Measurements from ENCODE around the gene GPR150. TPM values are rescaled to one million over a fixed set of nuclear protein-coding genes. Genes with fewer than 3 reads are reported as not detected.

The GPR150 gene
- total and polyA plus RNA-seq, 2 of the 13 experiments (the other 11 are each of a cell fraction or from before 2014, with no cell fraction given), result 0.03 TPM; not detected in 1

DNA sequence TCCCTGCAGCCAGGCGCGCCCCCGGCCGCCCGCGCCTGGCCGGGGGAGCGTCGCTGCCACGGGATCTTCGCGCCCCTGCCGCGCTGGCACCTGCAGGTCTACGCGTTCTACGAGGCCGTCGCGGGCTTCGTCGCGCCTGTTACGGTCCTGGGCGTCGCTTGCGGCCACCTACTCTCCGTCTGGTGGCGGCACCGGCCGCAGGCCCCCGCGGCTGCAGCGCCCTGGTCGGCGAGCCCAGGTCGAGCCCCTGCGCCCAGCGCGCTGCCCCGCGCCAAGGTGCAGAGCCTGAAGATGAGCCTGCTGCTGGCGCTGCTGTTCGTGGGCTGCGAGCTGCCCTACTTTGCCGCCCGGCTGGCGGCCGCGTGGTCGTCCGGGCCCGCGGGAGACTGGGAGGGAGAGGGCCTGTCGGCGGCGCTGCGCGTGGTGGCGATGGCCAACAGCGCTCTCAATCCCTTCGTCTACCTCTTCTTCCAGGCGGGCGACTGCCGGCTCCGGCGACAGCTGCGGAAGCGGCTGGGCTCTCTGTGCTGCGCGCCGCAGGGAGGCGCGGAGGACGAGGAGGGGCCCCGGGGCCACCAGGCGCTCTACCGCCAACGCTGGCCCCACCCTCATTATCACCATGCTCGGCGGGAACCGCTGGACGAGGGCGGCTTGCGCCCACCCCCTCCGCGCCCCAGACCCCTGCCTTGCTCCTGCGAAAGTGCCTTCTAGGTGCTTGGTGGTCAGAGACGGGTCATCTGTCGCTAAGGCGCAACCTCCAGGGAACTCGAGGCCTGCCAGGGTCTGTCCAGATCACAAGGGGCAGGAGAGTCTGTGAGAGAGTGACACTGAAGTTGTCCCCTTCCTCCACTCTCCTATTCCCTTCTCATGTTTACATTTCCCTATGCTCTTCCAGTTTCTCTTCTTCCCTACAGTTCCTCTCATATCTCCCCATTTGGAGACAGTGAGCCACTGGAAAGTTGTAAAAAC lies 1.3 kb downstream of the GPR150 start (continued):
- TF ChIP-seq, protein P1, sequence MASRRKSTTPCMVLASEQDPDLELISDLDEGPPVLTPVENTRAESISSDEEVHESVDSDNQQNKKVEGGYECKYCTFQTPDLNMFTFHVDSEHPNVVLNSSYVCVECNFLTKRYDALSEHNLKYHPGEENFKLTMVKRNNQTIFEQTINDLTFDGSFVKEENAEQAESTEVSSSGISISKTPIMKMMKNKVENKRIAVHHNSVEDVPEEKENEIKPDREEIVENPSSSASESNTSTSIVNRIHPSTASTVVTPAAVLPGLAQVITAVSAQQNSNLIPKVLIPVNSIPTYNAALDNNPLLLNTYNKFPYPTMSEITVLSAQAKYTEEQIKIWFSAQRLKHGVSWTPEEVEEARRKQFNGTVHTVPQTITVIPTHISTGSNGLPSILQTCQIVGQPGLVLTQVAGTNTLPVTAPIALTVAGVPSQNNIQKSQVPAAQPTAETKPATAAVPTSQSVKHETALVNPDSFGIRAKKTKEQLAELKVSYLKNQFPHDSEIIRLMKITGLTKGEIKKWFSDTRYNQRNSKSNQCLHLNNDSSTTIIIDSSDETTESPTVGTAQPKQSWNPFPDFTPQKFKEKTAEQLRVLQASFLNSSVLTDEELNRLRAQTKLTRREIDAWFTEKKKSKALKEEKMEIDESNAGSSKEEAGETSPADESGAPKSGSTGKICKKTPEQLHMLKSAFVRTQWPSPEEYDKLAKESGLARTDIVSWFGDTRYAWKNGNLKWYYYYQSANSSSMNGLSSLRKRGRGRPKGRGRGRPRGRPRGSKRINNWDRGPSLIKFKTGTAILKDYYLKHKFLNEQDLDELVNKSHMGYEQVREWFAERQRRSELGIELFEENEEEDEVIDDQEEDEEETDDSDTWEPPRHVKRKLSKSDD (CRISPR knock-in tag; IDR thresholded peaks at IDR 0.05; ENCODE audit: low read depth), result no peak
- TF ChIP-seq ZNF724P (CRISPR knock-in tag; IDR thresholded peaks at IDR 0.05; ENCODE audit: borderline replicate concordance) (no peak), SKI (IDR thresholded peaks at IDR 0.05; ENCODE audit: partially characterized antibody) (no peak), CBX2 (IDR thresholded peaks at IDR 0.05; ENCODE audit: low read depth, low read length) (no peak), CBX2 (CRISPR knock-in tag; IDR thresholded peaks at IDR 0.05; ENCODE audit: low read depth) (no peak), ARNT2 (CRISPR knock-in tag; IDR thresholded peaks at IDR 0.05; ENCODE audit: low read depth) (peak; percentile 15; the same call in 1 of the 2 replicates), ZNF607 (CRISPR knock-in tag; IDR thresholded peaks at IDR 0.05; ENCODE audit: borderline replicate concordance) (0 out of 2 replicates have a peak, but pooled peaks have one; percentile 35), MED1 (CRISPR knock-in tag; IDR thresholded peaks at IDR 0.05) (0 out of 2 replicates have a peak, but pooled peaks have one; percentile 11), GFI1 (CRISPR knock-in tag; IDR thresholded peaks at IDR 0.05; ENCODE audit: borderline replicate concordance) (peak; percentile 29; the same call in 1 of the 2 replicates), RARA (CRISPR knock-in tag; IDR thresholded peaks at IDR 0.05) (no peak), ZNF468 (CRISPR knock-in tag; IDR thresholded peaks at IDR 0.05) (0 out of 2 replicates have a peak, but pooled peaks have one; percentile 58), NCOR1 (IDR thresholded peaks at IDR 0.05; ENCODE audit: borderline replicate concordance, low read length) (no peak), ZNF260 (CRISPR knock-in tag; IDR thresholded peaks at IDR 0.05; ENCODE audit: borderline replicate concordance, low read depth) (no peak), NCOA2 (CRISPR knock-in tag; IDR thresholded peaks at IDR 0.05) (no peak), ERF (CRISPR knock-in tag; IDR thresholded peaks at IDR 0.05) (0 out of 2 replicates have a peak, but pooled peaks have one; percentile 25)
- TF ChIP-seq, protein P2, sequence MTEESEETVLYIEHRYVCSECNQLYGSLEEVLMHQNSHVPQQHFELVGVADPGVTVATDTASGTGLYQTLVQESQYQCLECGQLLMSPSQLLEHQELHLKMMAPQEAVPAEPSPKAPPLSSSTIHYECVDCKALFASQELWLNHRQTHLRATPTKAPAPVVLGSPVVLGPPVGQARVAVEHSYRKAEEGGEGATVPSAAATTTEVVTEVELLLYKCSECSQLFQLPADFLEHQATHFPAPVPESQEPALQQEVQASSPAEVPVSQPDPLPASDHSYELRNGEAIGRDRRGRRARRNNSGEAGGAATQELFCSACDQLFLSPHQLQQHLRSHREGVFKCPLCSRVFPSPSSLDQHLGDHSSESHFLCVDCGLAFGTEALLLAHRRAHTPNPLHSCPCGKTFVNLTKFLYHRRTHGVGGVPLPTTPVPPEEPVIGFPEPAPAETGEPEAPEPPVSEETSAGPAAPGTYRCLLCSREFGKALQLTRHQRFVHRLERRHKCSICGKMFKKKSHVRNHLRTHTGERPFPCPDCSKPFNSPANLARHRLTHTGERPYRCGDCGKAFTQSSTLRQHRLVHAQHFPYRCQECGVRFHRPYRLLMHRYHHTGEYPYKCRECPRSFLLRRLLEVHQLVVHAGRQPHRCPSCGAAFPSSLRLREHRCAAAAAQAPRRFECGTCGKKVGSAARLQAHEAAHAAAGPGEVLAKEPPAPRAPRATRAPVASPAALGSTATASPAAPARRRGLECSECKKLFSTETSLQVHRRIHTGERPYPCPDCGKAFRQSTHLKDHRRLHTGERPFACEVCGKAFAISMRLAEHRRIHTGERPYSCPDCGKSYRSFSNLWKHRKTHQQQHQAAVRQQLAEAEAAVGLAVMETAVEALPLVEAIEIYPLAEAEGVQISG (CRISPR knock-in tag; IDR thresholded peaks at IDR 0.05), result peak; percentile 46; the same call in 1 of the 2 replicates
- TF ChIP-seq, protein P3, sequence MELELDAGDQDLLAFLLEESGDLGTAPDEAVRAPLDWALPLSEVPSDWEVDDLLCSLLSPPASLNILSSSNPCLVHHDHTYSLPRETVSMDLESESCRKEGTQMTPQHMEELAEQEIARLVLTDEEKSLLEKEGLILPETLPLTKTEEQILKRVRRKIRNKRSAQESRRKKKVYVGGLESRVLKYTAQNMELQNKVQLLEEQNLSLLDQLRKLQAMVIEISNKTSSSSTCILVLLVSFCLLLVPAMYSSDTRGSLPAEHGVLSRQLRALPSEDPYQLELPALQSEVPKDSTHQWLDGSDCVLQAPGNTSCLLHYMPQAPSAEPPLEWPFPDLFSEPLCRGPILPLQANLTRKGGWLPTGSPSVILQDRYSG (CRISPR knock-in tag; IDR thresholded peaks at IDR 0.05), result 0 out of 2 replicates have a peak, but pooled peaks have one; percentile 59
- TF ChIP-seq, protein P4, sequence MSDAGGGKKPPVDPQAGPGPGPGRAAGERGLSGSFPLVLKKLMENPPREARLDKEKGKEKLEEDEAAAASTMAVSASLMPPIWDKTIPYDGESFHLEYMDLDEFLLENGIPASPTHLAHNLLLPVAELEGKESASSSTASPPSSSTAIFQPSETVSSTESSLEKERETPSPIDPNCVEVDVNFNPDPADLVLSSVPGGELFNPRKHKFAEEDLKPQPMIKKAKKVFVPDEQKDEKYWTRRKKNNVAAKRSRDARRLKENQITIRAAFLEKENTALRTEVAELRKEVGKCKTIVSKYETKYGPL (CRISPR knock-in tag; IDR thresholded peaks at IDR 0.05), result 0 out of 2 replicates have a peak, but pooled peaks have one; percentile 45
